GM21737 (cell line): ENCODE measurements around the gene NAV2.

Experiments used
- ATAC-seq: cut with Tn5 transposase; IDR thresholded peaks from one replicate; pipeline ENCODE4 v1.9.1; 2021; ENCODE audit warnings: mild to moderate bottlenecking, moderate library complexity; ENCODE audit not compliant: unreplicated experiment

The NAV2 gene

GRCh38 chr11:19853016-19853415, 140.4 kb downstream of the NAV2 start:
- no peak for ATAC-seq

GRCh38 chr11:19853920-19854319, 141.3 kb downstream of the NAV2 start:
- no peak for ATAC-seq

- ATAC-seq: no peak
Observed at GRCh38 chr11:19861171-19861570, 148.5 kb downstream of the NAV2 start.

GRCh38 chr11:19862091-19862490, 149.5 kb downstream of the NAV2 start:
- no peak for ATAC-seq

GRCh38 chr11:19864141-19865140, 151.8 kb downstream of the NAV2 start:
- no peak for ATAC-seq

- ATAC-seq: no peak
Observed at GRCh38 chr11:19866037-19866436, 153.4 kb downstream of the NAV2 start.

- ATAC-seq: no peak
Observed at GRCh38 chr11:19866521-19866920, 153.9 kb downstream of the NAV2 start.

GRCh38 chr11:19867064-19867463, 154.4 kb downstream of the NAV2 start:
- ATAC-seq: no peak

GRCh38 chr11:19868281-19868821, 155.7 kb downstream of the NAV2 start:
- ATAC-seq: no peak

GRCh38 chr11:19868871-19869270, 156.2 kb downstream of the NAV2 start:
- no peak for ATAC-seq

- ATAC-seq: no peak
Observed at GRCh38 chr11:19869466-19869865, 156.8 kb downstream of the NAV2 start.

GRCh38 chr11:19869946-19870589, 157.4 kb downstream of the NAV2 start:
- ATAC-seq: no peak

- ATAC-seq: no peak
Observed at GRCh38 chr11:19871531-19871930, 158.9 kb downstream of the NAV2 start.

GRCh38 chr11:19872512-19873145, 160.0 kb downstream of the NAV2 start:
- no peak for ATAC-seq

GRCh38 chr11:19873730-19874129, 161.1 kb downstream of the NAV2 start:
- ATAC-seq: no peak

GRCh38 chr11:19874266-19874665, 161.6 kb downstream of the NAV2 start:
- ATAC-seq: no peak

GRCh38 chr11:19876750-19877149, 164.1 kb downstream of the NAV2 start:
- no peak for ATAC-seq

- ATAC-seq: no peak
Observed at GRCh38 chr11:19878520-19878919, 165.9 kb downstream of the NAV2 start.

GRCh38 chr11:19879307-19880087, 166.9 kb downstream of the NAV2 start:
- ATAC-seq: no peak

- no peak for ATAC-seq
Observed at GRCh38 chr11:19880088-19880345, 167.4 kb downstream of the NAV2 start.

GRCh38 chr11:19881177-19881576, 168.5 kb downstream of the NAV2 start:
- no peak for ATAC-seq
